ENCODE measurements around the gene ZNF681.

- TF ChIP-seq CTCF (IDR thresholded peaks at IDR 0.05) (no peak), POLR2A (IDR thresholded peaks at IDR 0.05) (no peak)
Measured at GRCh38 chr19:23779645-23780044, 21.0 kb upstream of the ZNF681 start.

Measured in uterus (tissue), 2 donors.